MV-4-11 (cell line): ENCODE results near the gene NFKBIZ.
A peak's percentile ranks its signal among the peaks of the same experiment; 100 is the strongest.
"Not testable (repeated sequence)": the region's sequence is repeated elsewhere in the genome, so short reads cannot be mapped to it uniquely, and the experiment has no call there.

Experiments
- DNase-seq: peaks from one replicate; lab custom pipeline; 2025; lab: John Stamatoyannopoulos, UW

NFKBIZ gene

GRCh38 chr3:101851072-101851770 lies 1.9 kb downstream of the NFKBIZ start:
- peak; percentile 38 for DNase-seq

GRCh38 chr3:101851850-101852714 lies 2.8 kb downstream of the NFKBIZ start:
- no peak for DNase-seq

- no peak for DNase-seq
Observed at GRCh38 chr3:101852983-101853840, 3.9 kb downstream of the NFKBIZ start.

GRCh38 chr3:101853982-101854381 lies 4.7 kb downstream of the NFKBIZ start:
- DNase-seq: no peak

- DNase-seq: no peak
Observed at GRCh38 chr3:101854608-101855304, 5.4 kb downstream of the NFKBIZ start.

- DNase-seq: no peak
Observed at GRCh38 chr3:101857301-101857741, 8.0 kb downstream of the NFKBIZ start.

GRCh38 chr3:101858464-101859030 lies 9.2 kb downstream of the NFKBIZ start:
- DNase-seq: no peak

- no peak for DNase-seq
Observed at GRCh38 chr3:101859882-101860448, 10.7 kb downstream of the NFKBIZ start.

- DNase-seq: peak; percentile 68
Observed at GRCh38 chr3:101861212-101861788, 12.0 kb downstream of the NFKBIZ start.

- no peak for DNase-seq
Observed at GRCh38 chr3:101861789-101862415, 12.6 kb downstream of the NFKBIZ start.

- no peak for DNase-seq
Observed at GRCh38 chr3:101862416-101863165, 13.3 kb downstream of the NFKBIZ start.

GRCh38 chr3:101864926-101865325 lies 15.6 kb downstream of the NFKBIZ start:
- DNase-seq: not testable (repeated sequence)

GRCh38 chr3:101865751-101866509 lies 16.6 kb downstream of the NFKBIZ start:
- DNase-seq: no peak

GRCh38 chr3:101867511-101867910 lies 18.2 kb downstream of the NFKBIZ start:
- DNase-seq: no peak

- no peak for DNase-seq
Observed at GRCh38 chr3:101867996-101868395, 18.7 kb downstream of the NFKBIZ start.

GRCh38 chr3:101868534-101869464 lies 19.5 kb downstream of the NFKBIZ start:
- DNase-seq: no peak

GRCh38 chr3:101870138-101870537 lies 20.8 kb downstream of the NFKBIZ start:
- no peak for DNase-seq
